Kidney glomerular epithelial cell (primary cell): ENCODE data around the gene SCN10A.

Experiments used
- DNase-seq: peaks from one replicate; lab custom pipeline; 2025; lab: John Stamatoyannopoulos, UW

Gene SCN10A

DNA sequence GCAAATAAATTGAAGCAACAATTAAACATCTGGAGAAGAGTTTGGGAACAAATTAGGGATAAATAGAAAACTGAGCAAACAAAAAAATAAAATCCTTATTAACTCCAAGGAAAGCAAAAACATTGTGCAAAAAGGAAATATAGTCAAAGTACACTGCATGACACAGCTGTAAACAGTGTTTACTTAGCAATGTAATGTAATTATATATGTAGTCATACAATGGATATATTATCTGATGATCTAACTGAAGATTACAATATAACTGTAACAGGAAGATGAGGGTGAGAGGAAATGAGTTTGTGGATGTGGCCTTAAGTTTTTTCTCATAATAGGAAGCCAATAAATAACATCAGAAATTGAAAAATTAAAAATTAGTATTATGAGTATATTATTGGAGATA, 42.5 kb downstream of the SCN10A start:
- no peak for DNase-seq

DNA sequence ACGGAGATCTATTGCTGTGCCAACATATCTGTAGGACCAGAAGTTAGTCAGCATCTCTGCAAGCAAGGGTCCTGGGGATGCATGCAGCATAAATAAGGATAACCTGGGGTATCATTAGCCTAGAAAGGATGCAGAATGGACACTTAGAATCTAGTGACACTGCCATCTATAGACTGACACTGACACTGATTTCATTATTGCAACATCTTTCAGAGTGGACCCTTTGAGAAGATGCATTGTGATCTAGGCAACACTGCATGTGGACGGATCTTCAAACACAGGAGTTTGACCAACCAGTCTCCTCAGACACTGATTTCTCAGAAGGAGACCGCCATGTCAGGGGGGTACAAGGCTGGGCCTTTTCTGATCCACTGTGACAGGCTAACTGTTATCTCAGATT, 52.4 kb downstream of the SCN10A start:
- no peak for DNase-seq

- no peak for DNase-seq
Measured at GRCh38 chr3:38758557-38758956, 57.5 kb downstream of the SCN10A start.

DNA sequence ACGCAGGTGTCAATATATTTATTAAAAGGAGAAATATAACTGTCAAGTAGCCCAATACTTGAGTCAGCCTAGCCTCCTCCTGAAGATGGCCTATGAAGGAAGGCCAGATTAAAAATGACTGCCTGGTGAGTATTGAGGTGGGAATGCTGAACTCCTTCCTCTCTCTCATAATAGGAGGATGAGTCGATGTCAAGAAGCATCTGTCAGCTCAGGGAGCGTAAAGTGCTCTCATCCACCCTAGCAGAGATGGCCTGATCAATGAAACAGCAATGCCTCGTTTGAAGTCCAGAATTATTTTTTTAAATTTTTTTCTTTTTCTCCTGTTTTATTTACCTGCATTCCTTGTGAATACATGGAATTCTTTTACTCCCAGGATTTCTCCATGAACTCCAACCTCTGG, 58.3 kb downstream of the SCN10A start:
- no peak for DNase-seq

GRCh38 chr3:38756892-38757291, 59.1 kb downstream of the SCN10A start:
- DNase-seq: no peak

GRCh38 chr3:38755130-38755529, 60.9 kb downstream of the SCN10A start:
- DNase-seq: no peak

DNA sequence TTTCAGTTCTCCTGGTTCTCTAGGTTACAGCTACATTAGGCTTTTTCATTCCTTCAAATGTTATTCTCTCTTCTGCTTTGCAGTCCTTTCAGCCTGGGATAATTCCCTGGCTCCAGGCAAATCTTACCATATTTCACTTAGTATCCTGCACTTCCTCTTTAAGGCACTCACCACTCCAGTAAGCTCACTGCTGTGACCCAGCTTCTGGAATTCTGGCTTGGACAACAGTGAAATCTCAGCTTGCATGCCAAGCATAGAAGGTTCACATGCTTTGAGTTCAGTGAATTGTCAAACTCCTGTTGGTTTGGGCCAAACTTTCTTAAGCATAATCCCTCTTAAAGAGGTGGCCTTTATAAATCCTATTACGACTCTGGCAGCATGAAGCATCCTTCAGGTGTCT, 69.4 kb downstream of the SCN10A start:
- no peak for DNase-seq

- no peak for DNase-seq
Measured at GRCh38 chr3:38743043-38743442, 73.0 kb downstream of the SCN10A start.

DNA sequence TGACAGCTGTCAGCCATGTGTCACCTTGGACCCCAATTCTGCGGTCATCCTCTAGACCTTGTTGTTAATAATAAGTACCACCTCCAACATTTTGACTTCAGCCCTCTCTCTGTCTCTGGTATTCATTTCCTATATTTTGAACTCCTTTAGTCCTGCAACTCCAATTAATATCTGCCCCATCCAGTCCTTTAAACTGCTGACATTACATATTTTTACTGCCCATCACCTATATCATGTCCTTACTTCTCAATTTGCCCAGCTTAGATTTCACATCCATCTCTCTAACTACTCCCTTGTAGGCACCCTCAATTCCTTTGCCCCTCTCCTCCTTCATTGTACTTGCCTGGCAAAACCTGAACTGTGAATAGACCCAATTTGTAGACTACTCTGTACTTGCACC, 73.5 kb downstream of the SCN10A start:
- no peak for DNase-seq

GRCh38 chr3:38740537-38740936, 75.5 kb downstream of the SCN10A start:
- no peak for DNase-seq

DNA sequence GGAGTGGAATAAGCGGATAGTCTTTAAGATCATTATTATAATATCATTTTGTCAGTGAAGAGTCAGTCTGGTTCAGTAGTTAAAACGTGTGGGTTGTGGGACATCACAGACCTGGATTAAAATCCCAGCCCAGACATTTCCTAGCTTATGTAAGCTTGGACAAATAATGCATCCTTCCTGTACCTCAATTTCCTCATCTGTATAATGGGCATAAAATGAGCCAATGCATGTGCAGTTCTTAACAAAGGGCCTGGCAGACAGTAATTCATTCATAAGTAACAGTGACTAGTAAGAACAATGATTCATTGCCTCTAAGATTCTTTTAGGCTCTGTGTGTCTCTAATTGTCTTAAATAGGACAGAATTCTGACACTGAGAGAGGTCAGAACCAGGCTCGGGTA, 76.1 kb downstream of the SCN10A start:
- no peak for DNase-seq

DNA sequence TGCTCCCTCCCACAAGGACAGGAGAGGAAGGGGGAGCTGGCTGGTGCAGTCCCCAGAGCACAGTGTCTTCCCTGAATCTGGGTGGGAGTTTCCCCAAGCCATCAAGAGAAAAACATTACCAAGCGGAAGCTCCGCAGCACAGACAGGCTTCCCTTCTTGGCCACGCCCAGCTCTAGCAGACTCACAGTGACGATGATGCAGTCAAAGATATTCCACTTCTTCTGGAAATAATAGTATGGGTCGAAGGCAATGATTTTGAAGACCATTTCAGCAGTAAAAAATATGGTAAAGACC, 76.7 kb downstream of the SCN10A start:
- DNase-seq: no peak

DNA sequence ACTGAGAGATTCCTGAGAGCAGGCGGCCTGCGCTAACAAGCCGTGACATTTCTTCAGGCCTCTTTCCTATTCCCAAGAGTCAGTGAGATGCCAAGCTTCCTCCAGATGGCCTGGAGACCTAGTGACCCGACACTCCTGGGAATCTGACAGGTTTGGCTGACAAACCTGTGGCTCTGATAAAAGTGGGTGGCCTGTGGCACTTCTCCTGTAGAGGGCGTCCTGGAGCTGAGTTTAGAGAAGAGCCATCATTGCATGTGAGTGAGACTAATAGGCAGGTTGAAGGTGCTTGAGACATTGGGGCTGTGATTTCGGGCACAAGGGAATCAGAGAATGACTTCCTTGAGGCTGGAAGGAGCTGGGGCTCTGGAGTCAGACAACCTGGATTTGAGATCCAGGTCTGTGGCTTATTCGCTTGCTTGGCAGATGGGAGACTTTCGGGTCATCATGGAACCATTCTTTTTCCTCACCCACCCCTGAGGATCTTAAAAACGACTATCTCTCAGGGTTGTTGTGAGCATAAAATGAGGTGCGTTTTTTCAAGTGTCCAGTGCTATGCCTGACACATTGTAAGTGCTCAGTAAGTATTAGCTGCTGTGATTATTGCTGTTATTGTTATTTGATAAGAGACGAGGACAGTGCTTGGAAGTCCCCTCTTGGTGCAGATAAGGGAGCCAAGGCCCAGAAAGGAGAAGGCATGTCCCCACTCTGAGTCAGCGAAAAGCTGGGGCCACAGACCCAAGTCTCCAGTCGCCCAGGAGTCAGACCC, 77.2 kb downstream of the SCN10A start:
- peak; percentile 54 for DNase-seq

DNA sequence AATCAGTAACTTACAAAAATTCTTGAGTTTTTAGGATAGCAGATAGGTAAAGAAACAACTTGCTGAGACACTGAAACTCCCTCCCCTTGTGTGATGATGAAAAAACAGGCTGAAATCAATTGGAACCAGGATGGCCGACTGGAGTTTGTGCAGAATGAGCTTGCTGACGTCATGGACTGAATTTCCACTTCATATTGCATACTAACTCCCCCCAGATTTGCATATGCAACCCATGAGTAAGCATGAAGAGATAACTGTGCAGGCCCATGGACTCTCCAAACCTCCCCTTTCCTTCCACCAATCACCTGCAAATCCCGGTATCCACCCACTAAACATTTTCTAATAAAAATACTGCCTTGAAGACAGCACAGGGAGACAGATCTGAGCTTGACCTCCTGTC, 84.5 kb downstream of the SCN10A start:
- DNase-seq: no peak

- DNase-seq: peak; percentile 2
Measured at GRCh38 chr3:38730281-38730680, 85.7 kb downstream of the SCN10A start.

DNA sequence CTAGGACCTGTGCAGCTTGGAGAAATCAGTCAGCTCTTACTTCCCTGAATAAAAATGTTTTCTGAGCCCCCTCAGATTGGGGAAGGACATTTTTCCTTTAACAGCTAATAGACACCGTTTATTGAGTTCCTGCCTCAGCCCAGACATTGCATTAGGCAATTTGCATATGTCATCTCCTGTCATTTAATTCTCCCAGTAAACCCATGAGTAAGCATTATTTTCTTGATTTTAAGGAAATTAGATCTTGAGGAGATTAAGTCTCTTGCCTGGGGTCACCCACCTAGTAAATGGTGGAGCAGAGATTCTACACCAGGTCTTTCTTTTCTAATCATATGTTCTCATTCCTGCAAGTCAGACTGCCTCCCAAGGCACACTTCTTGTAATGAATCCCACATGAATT, 88.0 kb downstream of the SCN10A start:
- no peak for DNase-seq

DNA sequence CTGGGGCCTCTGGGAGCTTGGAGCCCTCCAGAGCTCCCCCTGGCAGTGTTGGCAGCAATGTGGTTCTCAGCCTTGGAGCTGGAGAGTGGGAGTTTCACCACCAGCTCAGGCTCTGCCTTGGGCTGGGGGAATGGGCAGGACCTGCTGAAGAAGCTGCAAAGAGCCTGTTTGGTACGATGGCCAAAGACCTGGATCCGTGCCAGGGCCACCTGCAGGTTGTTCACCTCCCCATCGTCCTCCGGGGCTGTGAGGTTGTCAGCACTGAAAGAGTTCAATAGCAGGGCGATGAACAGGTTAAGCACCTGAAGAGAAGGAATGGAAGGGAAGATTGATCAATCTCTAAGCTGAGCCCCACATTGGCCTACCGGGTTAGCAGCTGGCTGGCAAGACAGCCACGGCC, 89.3 kb downstream of the SCN10A start:
- no peak for DNase-seq

- DNase-seq: no peak
Measured at GRCh38 chr3:38725726-38726419, 90.1 kb downstream of the SCN10A start.

DNA sequence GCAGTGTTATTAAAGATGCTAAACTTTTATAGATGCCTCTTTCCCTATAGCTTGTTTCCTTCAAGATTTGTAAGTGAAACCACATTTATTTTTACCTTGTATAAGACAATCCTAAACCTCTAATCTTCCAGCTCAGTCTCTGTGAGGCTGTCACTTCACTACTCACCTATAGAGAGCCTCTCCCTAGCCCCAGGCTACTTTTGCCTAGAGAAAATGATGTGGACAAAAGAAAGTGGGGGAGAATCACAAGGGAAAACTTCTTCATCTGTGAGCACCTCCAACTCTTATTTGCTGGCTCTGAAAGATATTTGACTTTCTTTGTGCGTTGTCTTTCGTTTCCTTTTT, 91.7 kb downstream of the SCN10A start:
- no peak for DNase-seq

DNA sequence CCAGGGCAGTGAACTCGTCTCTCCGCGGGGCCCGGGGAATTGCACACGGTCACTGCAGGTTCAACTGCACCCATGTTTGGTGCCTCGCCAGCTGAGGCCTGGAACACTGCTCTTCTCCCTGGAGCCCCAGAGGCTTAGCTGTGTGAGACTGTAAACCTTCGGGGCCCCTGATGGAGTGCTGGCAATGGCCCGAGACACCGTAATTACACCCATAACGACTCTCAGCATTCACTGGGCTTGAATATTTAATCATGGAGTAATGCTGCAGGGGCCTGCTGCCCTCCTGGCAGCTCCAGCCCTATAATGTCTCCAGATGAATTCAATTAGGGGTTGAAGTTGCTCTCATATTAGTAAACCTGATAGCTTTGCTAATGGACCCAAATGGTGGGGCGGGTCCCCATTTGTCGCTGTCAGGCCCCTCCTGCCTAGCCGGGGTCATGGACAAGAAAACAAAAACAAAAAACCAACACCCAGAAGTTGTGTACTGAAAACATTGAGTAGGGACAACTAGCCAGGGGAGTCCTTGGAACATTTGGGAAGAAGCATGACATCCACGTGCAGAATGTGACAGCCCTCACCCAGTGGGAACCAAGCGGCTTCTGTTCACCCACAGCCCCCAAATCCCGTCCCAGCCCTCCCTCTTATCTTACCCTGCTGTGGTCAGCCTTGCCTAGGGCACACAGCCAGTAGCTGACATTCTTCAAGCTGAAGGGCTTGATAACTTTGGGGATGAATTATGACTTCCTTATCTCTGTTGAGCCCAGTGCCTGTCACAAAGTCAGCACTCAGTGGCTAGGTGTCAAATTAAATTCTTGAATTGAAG, 92.2 kb downstream of the SCN10A start:
- no peak for DNase-seq

DNA sequence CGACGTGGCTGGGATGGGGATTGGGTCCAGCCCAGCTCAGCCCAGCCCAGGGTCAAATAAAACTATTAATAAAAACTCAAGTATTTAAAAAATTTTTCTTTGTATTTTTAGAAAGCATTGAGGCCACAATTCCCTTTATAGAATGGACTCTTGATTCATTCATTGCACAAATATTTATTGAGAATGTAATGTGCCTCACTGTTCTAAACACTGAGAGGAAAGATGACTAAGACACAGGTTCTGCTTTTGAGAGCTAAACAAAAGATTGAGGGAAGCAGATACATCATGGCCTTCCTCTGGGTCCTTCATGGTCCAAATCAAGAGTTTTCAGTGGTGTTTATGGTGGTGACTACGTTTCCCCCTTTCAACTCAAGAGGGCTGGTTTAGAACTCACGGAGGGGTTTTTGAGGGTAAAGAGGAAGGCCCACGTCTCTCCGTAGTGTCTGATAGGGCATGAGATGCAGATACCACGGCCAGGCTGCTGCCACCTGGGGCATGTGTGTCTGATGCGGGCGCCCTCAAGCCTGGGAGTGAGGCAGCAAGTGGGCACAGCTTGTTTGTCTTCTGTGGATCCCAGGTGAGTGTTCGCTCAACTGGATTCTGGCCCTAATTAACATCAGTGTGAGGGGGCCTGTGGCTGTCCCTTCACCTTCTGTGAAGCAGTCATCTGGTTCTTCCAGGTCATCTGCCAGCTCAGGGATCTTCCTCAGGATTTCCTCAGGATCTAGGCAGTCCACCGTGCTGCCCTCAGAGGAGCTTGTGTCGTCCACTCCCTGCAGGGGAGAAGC, 93.0 kb downstream of the SCN10A start:
- no peak for DNase-seq

- DNase-seq: no peak
Measured at GRCh38 chr3:38721207-38721772, 94.7 kb downstream of the SCN10A start.
